ENCODE results near the gene TSGA10IP.
"Not testable (repeated sequence)": the region's sequence is repeated elsewhere in the genome, so short reads cannot be mapped to it uniquely, and the experiment has no call there.

Gene TSGA10IP

GRCh38 chr11:65947133-65947532 is 1.9 kb downstream of the TSGA10IP start:
- H3K27ac ChIP-seq: no peak overlapping the region
- no peak for TF ChIP-seq CTCF (conservative IDR thresholded peaks at IDR 0.05)

- no peak for TF ChIP-seq CTCF (conservative IDR thresholded peaks at IDR 0.05)
- no peak overlapping the region for H3K27ac ChIP-seq
Measured at GRCh38 chr11:65947603-65948125, 2.4 kb downstream of the TSGA10IP start.

GRCh38 chr11:65950711-65951110 is 5.4 kb downstream of the TSGA10IP start:
- not testable (repeated sequence) for H3K27ac ChIP-seq

- H3K27ac ChIP-seq: not testable (repeated sequence)
Measured at GRCh38 chr11:65951641-65952040, 6.4 kb downstream of the TSGA10IP start.

GRCh38 chr11:65952052-65952521 is 6.8 kb downstream of the TSGA10IP start:
- TF ChIP-seq CTCF (conservative IDR thresholded peaks at IDR 0.05): no peak
- no peak overlapping the region for H3K27ac ChIP-seq

- TF ChIP-seq CTCF (conservative IDR thresholded peaks at IDR 0.05): no peak
- no peak overlapping the region for H3K27ac ChIP-seq
Measured at GRCh38 chr11:65953471-65953870, 8.2 kb downstream of the TSGA10IP start.

GRCh38 chr11:65954771-65955170 is 9.5 kb downstream of the TSGA10IP start:
- no peak overlapping the region for H3K27ac ChIP-seq
- TF ChIP-seq CTCF (conservative IDR thresholded peaks at IDR 0.05): no peak

GRCh38 chr11:65958291-65958690 is 13.0 kb downstream of the TSGA10IP start:
- no peak overlapping the region for H3K27ac ChIP-seq
- TF ChIP-seq CTCF (conservative IDR thresholded peaks at IDR 0.05): no peak

Data from VCaP (cell line).